Activated CD4-positive, alpha-beta memory T cell treated with anti-CD3 and anti-CD28 coated beads for 36 hours (primary cell): ENCODE results near the gene HAS3. TPM values are rescaled to one million over a fixed set of nuclear protein-coding genes. Genes with fewer than 3 reads are reported as not detected.

Experiments used
- CTCF ChIA-PET: fragments of 350-600 bp; sonication (Branson Sonifier 250); formaldehyde crosslinking; loops from one replicate; lab custom pipeline; 2021; ENCODE audit warnings: antibody characterized with exemption, inconsistent platforms; lab: Charles Lee
- POLR2A ChIA-PET: fragments of 350-600 bp; sonication (Branson Sonifier 250); formaldehyde crosslinking; loops from one replicate; lab custom pipeline; 2021; ENCODE audit warnings: antibody characterized with exemption; lab: Charles Lee
- DNase-seq: peaks from one replicate; pipeline ENCODE4 v3.0.0-alpha.2; 2020
- H3K27ac Mint-ChIP-seq: one replicate; pipeline ENCODE4 v1.8.0; 2021; ENCODE audit warnings: mixed read lengths
- H3K27me3 Mint-ChIP-seq: one replicate; pipeline ENCODE4 v1.8.0; 2021; ENCODE audit warnings: mixed read lengths
- H3K36me3 Mint-ChIP-seq: one replicate; pipeline ENCODE4 v1.8.0; 2021; ENCODE audit warnings: mixed read lengths
- H3K4me1 Mint-ChIP-seq: one replicate; pipeline ENCODE4 v1.8.0; 2021; ENCODE audit warnings: low read depth, mixed read lengths
- H3K4me3 Mint-ChIP-seq: one replicate; pipeline ENCODE4 v1.8.0; 2021; ENCODE audit warnings: mild to moderate bottlenecking, mixed read lengths
- H3K9me3 Mint-ChIP-seq: one replicate; pipeline ENCODE4 v1.8.0; 2021; ENCODE audit warnings: mixed read lengths
- intact Hi-C: fragments of 100-400 bp; cut with micrococcal nuclease; formaldehyde crosslinking; loops from one replicate; pipeline ENCODE4 v1.15.1; 2023
- total RNA-seq, 2 experiments: library from RNA; stranded (reverse); gene quantifications; one replicate each; pipeline ENCODE4 v1.2.3, GENCODE V29; 2021

The HAS3 gene
- total RNA-seq, 2 experiments from 2014 or later = 0.10 to 0.21 TPM

DNA sequence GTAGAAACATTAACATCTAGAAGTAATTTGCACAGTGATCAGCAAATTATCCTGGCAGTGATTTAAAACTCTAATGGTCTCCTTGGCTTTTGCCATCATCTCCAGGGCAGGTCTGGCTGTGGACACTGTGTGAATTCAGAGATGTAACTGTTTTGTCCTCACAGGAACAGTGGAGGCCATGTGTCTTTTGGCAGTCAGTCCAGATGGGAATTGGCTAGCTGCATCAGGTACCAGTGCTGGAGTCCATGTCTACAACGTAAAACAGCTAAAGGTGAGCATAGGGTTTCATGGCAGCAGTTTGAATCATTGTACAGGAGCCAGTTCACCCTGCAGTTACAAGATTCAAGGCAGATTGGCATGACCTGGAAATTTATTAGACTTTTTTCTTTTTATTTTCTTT is 54.7 kb downstream of the HAS3 start:
- H3K36me3 Mint-ChIP-seq = peaks cover 59% of the 10 kb centered on the region
- H3K4me3 Mint-ChIP-seq = no peak overlapping the region
- intact Hi-C loops = no loop called here
- CTCF ChIA-PET = no interaction called here
- no peaks in the 10 kb centered on the region for H3K27me3 Mint-ChIP-seq
- POLR2A ChIA-PET = no interaction called here
- H3K9me3 Mint-ChIP-seq = no peaks in the 10 kb centered on the region
- DNase-seq = no peak
- H3K27ac Mint-ChIP-seq = no peak overlapping the region
- H3K4me1 Mint-ChIP-seq = peaks cover 25% of the 10 kb centered on the region

GRCh38 chr16:69165584-69165983 is 60.1 kb downstream of the HAS3 start:
- peaks cover 62% of the 10 kb centered on the region for H3K36me3 Mint-ChIP-seq
- intact Hi-C loops = loop anchor here (5.0 kb wide), 1 partner anchor 122 kb away; no protein-coding TSS in a partner anchor
- H3K27ac Mint-ChIP-seq = peak overlapping the region; percentile 92
- DNase-seq = no peak
- no peaks in the 10 kb centered on the region for H3K9me3 Mint-ChIP-seq
- POLR2A ChIA-PET = interaction anchor here (1.0 to 3.9 kb wide), 4 partner anchors 8 to 38 kb away, joined by 3 to 44 read pairs (median 18); partner anchors contain the start of genes CHTF8, SNTB2 and UTP4
- CTCF ChIA-PET = interaction anchor here (1.0 to 4.8 kb wide), 6 partner anchors 15 to 644 kb away, joined by 3 to 29 read pairs (median 8); partner anchors contain the start of gene SNTB2
- H3K4me3 Mint-ChIP-seq = no peak overlapping the region
- peaks cover 44% of the 10 kb centered on the region for H3K4me1 Mint-ChIP-seq
- H3K27me3 Mint-ChIP-seq = no peaks in the 10 kb centered on the region

GRCh38 chr16:69166221-69166833 is 60.9 kb downstream of the HAS3 start:
- Mint-ChIP-seq H3K4me1 (peaks cover 46% of the 10 kb centered on the region), H3K36me3 (peaks cover 59% of the 10 kb centered on the region), H3K27ac (peak overlapping the region; percentile 92), H3K9me3 (no peaks in the 10 kb centered on the region), H3K27me3 (no peaks in the 10 kb centered on the region), H3K4me3 (peak overlapping the region; percentile 34)
- peak; percentile 91 for DNase-seq
- intact Hi-C loops = loop anchor here (1.0 to 5.0 kb wide), 5 partner anchors 21 to 409 kb away; partner anchors contain the start of gene SNTB2
- CTCF ChIA-PET = interaction anchor here (0.6 to 4.8 kb wide), 13 partner anchors 16 to 645 kb away, joined by 3 to 29 read pairs (median 4); partner anchors contain the start of genes SNTB2 and UTP4
- POLR2A ChIA-PET = interaction anchor here (0.8 to 3.9 kb wide), 6 partner anchors 20 to 164 kb away, joined by 3 to 44 read pairs (median 4); partner anchors contain the start of genes CHTF8, PDF, SNTB2 and UTP4

DNA sequence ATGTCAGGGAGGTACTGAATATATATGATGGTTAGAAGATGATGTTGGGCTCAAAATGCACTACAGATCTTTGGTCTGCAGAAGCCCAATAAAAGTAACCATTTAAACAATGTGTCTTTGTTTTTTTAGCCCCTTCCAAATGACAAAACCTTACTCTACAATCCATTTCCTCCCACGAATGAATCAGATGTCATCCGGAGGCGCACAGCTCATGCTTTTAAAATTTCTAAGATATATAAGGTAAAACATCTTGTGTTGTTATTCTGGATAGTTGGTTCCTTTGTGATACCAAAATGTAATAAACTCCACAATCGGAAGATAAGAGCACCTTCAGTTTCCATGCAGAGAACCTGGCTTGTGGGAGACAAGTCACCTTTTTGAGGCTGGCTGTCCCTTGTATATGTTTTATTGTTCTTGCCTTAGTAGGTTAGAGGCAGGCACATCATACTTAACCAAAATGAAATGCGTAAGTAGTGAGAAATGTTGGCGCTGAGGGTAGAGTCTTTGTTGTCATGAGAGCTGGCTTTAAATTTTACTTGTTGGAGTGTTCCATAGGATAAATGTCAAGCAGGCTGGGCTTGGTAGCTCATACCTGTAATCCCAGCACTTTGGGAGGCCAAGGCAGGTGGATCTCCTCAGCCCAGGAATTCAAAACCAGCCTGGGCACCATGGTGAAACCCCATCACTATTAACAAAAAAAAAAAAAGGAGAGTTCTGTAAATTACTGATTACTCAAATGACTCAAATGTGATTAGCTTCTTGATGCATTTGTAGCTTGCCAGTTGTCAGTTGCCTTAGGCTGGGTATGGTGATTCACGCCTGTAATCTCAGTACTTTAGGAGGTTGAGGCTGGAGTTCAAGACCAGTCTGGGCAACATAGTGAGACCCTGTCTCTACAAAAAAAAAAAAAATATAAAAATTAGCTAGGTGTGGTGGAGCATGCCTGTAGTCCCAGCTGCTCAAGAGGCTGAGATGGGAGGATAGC is 61.8 kb downstream of the HAS3 start:
- peak overlapping the region; percentile 92 for H3K27ac Mint-ChIP-seq
- intact Hi-C loops = loop anchor here (1.0 to 5.0 kb wide), 5 partner anchors 20 to 410 kb away; partner anchors contain the start of gene SNTB2
- H3K36me3 Mint-ChIP-seq = peaks cover 58% of the 10 kb centered on the region
- ChIA-PET POLR2A (interaction anchor here (0.8 to 3.9 kb wide), 6 partner anchors 12 to 163 kb away, joined by 3 to 44 read pairs (median 4); partner anchors contain the start of genes CHTF8, PDF, SNTB2 and UTP4), CTCF (interaction anchor here (0.6 to 4.8 kb wide), 13 partner anchors 17 to 646 kb away, joined by 3 to 29 read pairs (median 4); partner anchors contain the start of gene SNTB2)
- H3K9me3 Mint-ChIP-seq = no peaks in the 10 kb centered on the region
- H3K4me1 Mint-ChIP-seq = peaks cover 46% of the 10 kb centered on the region
- no peaks in the 10 kb centered on the region for H3K27me3 Mint-ChIP-seq
- peak; percentile 23 for DNase-seq
- H3K4me3 Mint-ChIP-seq = peak overlapping the region; percentile 34

Other genes starting within 250 kb of the HAS3 start
- 100 to 1,000 TPM; 120 to 132 TPM for gene CHTF8, start 26.9 kb downstream of the HAS3 start, total RNA-seq
- gene UTP4, start 27.0 kb downstream of the HAS3 start, total RNA-seq = 100 to 1,000 TPM; 104 to 106 TPM
- 10 to 100 TPM; 19.8 to 20.1 TPM for gene SNTB2, start 81.5 kb downstream of the HAS3 start, total RNA-seq
- 10 to 100 TPM; 32.1 to 33.0 TPM for gene VPS4A, start 205.7 kb downstream of the HAS3 start, total RNA-seq
- gene PDF, start 224.9 kb downstream of the HAS3 start, total RNA-seq = 10 to 100 TPM; 16.2 to 17.6 TPM
- 10 to 100 TPM; 25.4 to 27.9 TPM for gene COG8, start 233.9 kb downstream of the HAS3 start, total RNA-seq
- 10 to 100 TPM; 43.3 to 47.1 TPM for gene NIP7, start 234.1 kb downstream of the HAS3 start, total RNA-seq
- gene TMED6, start 246.1 kb downstream of the HAS3 start, total RNA-seq = under 1 TPM; 0.58 to 0.86 TPM